ENCODE data around the gene CTSF. TPM values are rescaled to one million over a fixed set of nuclear protein-coding genes. Genes with fewer than 3 reads are reported as not detected.

CTSF gene
- total RNA-seq, 1 experiment from 2014 or later, result 4.9 TPM

DNA sequence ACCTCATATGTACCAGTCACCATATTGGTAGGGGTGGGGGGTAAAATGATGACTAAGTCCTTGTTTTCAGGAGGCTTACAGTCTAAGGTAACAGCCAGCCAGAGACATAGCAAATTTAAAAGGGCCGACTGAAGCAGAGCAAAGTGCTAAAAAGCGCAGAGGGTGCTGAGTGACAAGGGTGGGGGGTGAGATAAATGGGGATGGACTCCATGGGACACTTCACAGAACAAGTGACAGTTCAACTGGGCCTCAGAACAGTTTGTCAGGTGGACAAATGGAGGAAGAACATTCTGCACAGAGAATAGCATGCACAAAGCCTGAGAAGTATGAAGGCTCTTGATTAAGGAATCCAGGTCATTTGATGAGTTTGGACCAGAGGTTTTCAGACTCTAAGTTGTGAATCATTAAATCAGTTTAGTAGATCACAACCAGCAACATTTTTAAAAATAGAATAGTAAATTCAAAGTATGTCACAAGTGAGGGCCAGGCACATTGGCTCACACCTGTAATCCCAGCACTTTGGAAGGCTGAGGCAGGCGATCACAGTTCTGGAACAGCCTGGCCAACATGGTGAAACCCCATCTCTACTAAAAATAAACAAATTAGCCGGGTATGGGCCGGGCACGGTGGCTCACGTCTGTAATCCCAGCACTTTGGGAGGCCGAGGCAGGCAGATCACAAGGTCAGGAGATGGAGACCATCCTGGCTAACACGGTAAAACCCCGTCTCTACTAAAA, 43.9 kb downstream of the CTSF start (continued):
- TF ChIP-seq ZMAT4 (CRISPR knock-in tag; IDR thresholded peaks at IDR 0.05) (no peak), ZNF138 (CRISPR knock-in tag; conservative IDR thresholded peaks at IDR 0.05) (no peak), MXD4 (CRISPR knock-in tag; IDR thresholded peaks at IDR 0.05; ENCODE audit: borderline replicate concordance) (no peak), ATF3 (CRISPR knock-in tag; conservative IDR thresholded peaks at IDR 0.05) (no peak), RORB (CRISPR knock-in tag; IDR thresholded peaks at IDR 0.05) (no peak), ZNF121 (CRISPR knock-in tag; IDR thresholded peaks at IDR 0.05) (no peak)
- TF ChIP-seq, protein P1, sequence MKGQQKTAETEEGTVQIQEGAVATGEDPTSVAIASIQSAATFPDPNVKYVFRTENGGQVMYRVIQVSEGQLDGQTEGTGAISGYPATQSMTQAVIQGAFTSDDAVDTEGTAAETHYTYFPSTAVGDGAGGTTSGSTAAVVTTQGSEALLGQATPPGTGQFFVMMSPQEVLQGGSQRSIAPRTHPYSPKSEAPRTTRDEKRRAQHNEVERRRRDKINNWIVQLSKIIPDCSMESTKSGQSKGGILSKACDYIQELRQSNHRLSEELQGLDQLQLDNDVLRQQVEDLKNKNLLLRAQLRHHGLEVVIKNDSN (CRISPR knock-in tag; IDR thresholded peaks at IDR 0.05), result no peak
- TF ChIP-seq, protein P2, sequence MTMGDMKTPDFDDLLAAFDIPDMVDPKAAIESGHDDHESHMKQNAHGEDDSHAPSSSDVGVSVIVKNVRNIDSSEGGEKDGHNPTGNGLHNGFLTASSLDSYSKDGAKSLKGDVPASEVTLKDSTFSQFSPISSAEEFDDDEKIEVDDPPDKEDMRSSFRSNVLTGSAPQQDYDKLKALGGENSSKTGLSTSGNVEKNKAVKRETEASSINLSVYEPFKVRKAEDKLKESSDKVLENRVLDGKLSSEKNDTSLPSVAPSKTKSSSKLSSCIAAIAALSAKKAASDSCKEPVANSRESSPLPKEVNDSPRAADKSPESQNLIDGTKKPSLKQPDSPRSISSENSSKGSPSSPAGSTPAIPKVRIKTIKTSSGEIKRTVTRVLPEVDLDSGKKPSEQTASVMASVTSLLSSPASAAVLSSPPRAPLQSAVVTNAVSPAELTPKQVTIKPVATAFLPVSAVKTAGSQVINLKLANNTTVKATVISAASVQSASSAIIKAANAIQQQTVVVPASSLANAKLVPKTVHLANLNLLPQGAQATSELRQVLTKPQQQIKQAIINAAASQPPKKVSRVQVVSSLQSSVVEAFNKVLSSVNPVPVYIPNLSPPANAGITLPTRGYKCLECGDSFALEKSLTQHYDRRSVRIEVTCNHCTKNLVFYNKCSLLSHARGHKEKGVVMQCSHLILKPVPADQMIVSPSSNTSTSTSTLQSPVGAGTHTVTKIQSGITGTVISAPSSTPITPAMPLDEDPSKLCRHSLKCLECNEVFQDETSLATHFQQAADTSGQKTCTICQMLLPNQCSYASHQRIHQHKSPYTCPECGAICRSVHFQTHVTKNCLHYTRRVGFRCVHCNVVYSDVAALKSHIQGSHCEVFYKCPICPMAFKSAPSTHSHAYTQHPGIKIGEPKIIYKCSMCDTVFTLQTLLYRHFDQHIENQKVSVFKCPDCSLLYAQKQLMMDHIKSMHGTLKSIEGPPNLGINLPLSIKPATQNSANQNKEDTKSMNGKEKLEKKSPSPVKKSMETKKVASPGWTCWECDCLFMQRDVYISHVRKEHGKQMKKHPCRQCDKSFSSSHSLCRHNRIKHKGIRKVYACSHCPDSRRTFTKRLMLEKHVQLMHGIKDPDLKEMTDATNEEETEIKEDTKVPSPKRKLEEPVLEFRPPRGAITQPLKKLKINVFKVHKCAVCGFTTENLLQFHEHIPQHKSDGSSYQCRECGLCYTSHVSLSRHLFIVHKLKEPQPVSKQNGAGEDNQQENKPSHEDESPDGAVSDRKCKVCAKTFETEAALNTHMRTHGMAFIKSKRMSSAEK (CRISPR knock-in tag; IDR thresholded peaks at IDR 0.05; ENCODE audit: borderline replicate concordance), result no peak

- ChIA-PET CTCF (no interaction called here), POLR2A (no interaction called here)
- H3K4me3 Mint-ChIP-seq, result no peak overlapping the region
- no peak overlapping the region for H3K27ac Mint-ChIP-seq
- TF ChIP-seq HMGA2 (CRISPR knock-in tag; IDR thresholded peaks at IDR 0.05) (no peak), KAT7 (CRISPR knock-in tag; IDR thresholded peaks at IDR 0.05; ENCODE audit: borderline replicate concordance) (no peak), MYBL2 (CRISPR knock-in tag; IDR thresholded peaks at IDR 0.05) (no peak), ZNF219 (CRISPR knock-in tag; IDR thresholded peaks at IDR 0.05; ENCODE audit: borderline replicate concordance) (no peak), ZNF232 (CRISPR knock-in tag; IDR thresholded peaks at IDR 0.05) (no peak)
- TF ChIP-seq, protein P3, sequence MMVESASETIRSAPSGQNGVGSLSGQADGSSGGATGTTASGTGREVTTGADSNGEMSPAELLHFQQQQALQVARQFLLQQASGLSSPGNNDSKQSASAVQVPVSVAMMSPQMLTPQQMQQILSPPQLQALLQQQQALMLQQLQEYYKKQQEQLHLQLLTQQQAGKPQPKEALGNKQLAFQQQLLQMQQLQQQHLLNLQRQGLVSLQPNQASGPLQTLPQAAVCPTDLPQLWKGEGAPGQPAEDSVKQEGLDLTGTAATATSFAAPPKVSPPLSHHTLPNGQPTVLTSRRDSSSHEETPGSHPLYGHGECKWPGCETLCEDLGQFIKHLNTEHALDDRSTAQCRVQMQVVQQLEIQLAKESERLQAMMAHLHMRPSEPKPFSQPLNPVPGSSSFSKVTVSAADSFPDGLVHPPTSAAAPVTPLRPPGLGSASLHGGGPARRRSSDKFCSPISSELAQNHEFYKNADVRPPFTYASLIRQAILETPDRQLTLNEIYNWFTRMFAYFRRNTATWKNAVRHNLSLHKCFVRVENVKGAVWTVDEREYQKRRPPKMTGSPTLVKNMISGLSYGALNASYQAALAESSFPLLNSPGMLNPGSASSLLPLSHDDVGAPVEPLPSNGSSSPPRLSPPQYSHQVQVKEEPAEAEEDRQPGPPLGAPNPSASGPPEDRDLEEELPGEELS (CRISPR knock-in tag; IDR thresholded peaks at IDR 0.05), result no peak
- H3K27me3 Mint-ChIP-seq (ENCODE audit: low read depth), result no peaks in the 10 kb centered on the region
- H3K4me1 Mint-ChIP-seq, result no peaks in the 10 kb centered on the region
- H3K36me3 Mint-ChIP-seq, result peaks cover 28% of the 10 kb centered on the region
- H3K9me3 Mint-ChIP-seq, result no peaks in the 10 kb centered on the region
- DNase-seq (ENCODE audit: low spot score) (no peak), ATAC-seq (no peak)
Observed at GRCh38 chr11:66523611-66524010, 44.8 kb downstream of the CTSF start.

Other genes starting within 250 kb of the CTSF start
- 4.7 to 5.5 TPM (median 5.0 TPM) in 3 replicates for gene RIN1, start 232.2 kb downstream of the CTSF start, total RNA-seq (2021)
- 37.0 to 44.5 TPM (median 40.8 TPM) in 3 replicates for gene BRMS1, start 223.5 kb downstream of the CTSF start, total RNA-seq (2021)
- gene B4GAT1, start 221.0 kb downstream of the CTSF start, total RNA-seq (2021), result 34.1 to 37.0 TPM (median 36.3 TPM) in 3 replicates
- gene SLC29A2, start 196.8 kb downstream of the CTSF start, total RNA-seq (2021), result 30.2 to 36.6 TPM (median 35.3 TPM) in 3 replicates
- 0.27 to 0.79 TPM (median 0.44 TPM) in 3 replicates for gene NPAS4, start 147.6 kb downstream of the CTSF start, total RNA-seq (2021)
- gene MRPL11, start 129.8 kb downstream of the CTSF start, total RNA-seq (2021), result 131 to 137 TPM (median 135 TPM) in 3 replicates
- gene PELI3, start 101.7 kb downstream of the CTSF start, total RNA-seq (2021), result 6.7 to 7.8 TPM (median 6.8 TPM) in 3 replicates
- 77.0 to 86.7 TPM (median 83.4 TPM) in 3 replicates for gene DPP3, start 88.2 kb downstream of the CTSF start, total RNA-seq (2021)
- gene BBS1, start 58.0 kb downstream of the CTSF start, total RNA-seq (2021), result 22.9 to 26.8 TPM (median 24.1 TPM) in 3 replicates
- gene ZDHHC24, start 22.6 kb downstream of the CTSF start, total RNA-seq (2021), result 11.1 to 14.8 TPM (median 13.7 TPM) in 3 replicates
- 18.5 to 20.4 TPM (median 19.2 TPM) in 3 replicates for gene ACTN3, start 21.7 kb downstream of the CTSF start, total RNA-seq (2021)
- 0.71 to 0.85 TPM (median 0.80 TPM) in 3 replicates for gene CCDC87, start 24.5 kb upstream of the CTSF start, total RNA-seq (2021)
- gene CCS, start 24.6 kb upstream of the CTSF start, total RNA-seq (2021), result 35.9 to 47.3 TPM (median 41.7 TPM) in 3 replicates
- gene RBM14, start 48.0 kb upstream of the CTSF start, total RNA-seq (2021), result 92.0 to 146 TPM (median 137 TPM) in 3 replicates
- 144 to 163 TPM (median 154 TPM) in 3 replicates for gene RBM4, start 70.1 kb upstream of the CTSF start, total RNA-seq (2021)
- gene RBM4B, start 109.3 kb upstream of the CTSF start, total RNA-seq (2021), result 14.1 to 21.3 TPM (median 20.3 TPM) in 3 replicates
- 34.9 to 40.7 TPM (median 38.9 TPM) in 3 replicates for gene SPTBN2, start 160.6 kb upstream of the CTSF start, total RNA-seq (2021)

All from WTC11 (cell line).